ENCODE results near the gene SCT. TPM values are rescaled to one million over a fixed set of nuclear protein-coding genes. Genes with fewer than 3 reads are reported as not detected.

Gene SCT
- total RNA-seq, 1 experiment from 2014 or later, result not detected

DNA sequence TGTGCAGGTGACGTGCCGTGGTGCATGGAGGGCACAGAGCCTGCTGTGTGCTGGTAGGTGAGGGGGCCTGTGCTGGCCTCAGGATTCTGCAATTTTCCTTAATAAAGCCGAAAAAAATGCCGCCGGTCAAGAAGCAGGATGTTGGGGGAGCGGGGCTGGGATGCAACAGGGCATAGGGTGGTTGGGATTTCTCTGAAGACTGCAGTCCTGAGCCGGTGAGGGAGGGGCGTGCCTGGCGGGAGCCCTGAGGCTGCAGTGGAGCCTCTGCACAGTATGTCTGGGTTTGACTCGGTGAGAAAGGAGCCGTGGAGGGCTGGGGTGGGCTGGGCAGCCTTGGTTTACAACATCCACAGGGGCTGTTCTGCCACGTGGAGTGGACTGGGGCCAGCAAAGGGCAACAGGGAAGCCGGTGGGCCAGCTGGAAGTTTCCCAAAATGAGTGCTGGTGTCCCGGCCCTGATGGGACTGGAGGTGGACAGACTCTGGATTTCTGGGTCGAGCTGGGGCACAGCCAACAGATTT, 3.6 kb downstream of the SCT start:
- no peak for DNase-seq (ENCODE audit: low spot score)

DNA sequence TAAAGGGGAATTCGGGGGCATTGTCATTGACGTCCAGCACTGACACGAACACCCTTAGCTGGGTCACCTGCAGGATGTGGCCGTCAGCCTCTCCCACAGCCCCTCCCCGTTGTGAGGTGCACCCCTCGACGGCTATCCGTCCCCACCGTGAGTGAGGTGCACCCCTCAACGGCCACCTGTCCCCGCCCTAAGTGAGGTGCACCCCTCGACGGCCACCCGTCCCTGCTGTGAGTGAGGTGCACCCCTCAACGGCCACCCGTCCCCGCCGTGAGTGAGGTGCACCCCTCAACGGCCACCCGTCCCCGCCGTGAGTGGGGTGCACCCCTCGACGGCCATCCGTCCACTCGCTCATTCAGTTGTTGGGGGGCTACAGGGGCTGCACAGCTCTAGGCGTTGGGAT, 5.1 kb downstream of the SCT start:
- no peak for DNase-seq (ENCODE audit: low spot score)

DNA sequence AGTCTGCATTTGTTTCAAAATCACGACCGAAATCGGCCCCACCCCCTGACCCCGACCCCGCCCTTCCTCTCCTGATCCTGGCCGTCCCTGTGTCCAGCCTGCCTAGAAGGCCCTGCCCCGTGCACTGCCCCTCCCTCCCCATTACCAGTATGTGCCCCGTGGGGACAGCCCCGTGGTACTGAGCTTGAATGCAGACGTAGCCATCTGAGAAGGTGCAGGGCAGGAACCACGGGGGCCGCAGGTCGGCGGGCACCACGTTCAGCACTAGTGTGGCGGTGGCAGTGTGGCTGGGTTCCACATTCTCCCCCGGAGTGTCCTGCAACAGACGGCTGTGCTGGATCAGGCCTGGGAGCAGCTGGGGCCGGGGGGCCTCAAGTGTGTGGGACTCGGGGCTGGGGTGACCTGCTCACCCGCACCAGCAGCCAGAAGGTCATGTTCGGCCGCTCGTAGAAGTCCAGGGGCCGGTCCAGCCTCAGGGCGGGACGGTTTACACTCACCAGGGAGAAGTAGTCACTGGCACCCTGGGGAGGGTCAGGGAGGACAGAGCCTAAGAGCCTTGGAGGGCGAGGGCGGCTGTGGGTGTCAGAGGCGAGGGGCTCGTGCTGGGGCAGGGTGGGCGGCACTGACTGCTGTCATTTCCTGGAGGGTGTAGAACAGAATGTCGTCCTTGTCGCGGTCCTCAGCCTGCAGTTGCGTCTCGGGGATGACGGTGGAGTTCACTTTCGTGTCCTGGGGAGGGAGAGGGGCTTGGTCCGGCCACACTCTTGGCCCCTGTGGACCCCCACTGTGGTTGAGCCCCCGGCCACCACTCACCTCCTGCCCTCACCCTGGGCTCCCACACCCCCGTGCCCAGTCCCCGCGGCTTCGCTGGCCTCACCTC, 5.8 kb downstream of the SCT start:
- DNase-seq (ENCODE audit: low spot score), result no peak

GRCh38 chr11:620201-620600, 6.8 kb downstream of the SCT start:
- DNase-seq (ENCODE audit: low spot score), result no peak

GRCh38 chr11:619628-620050, 7.3 kb downstream of the SCT start:
- no peak for DNase-seq (ENCODE audit: low spot score)

DNA sequence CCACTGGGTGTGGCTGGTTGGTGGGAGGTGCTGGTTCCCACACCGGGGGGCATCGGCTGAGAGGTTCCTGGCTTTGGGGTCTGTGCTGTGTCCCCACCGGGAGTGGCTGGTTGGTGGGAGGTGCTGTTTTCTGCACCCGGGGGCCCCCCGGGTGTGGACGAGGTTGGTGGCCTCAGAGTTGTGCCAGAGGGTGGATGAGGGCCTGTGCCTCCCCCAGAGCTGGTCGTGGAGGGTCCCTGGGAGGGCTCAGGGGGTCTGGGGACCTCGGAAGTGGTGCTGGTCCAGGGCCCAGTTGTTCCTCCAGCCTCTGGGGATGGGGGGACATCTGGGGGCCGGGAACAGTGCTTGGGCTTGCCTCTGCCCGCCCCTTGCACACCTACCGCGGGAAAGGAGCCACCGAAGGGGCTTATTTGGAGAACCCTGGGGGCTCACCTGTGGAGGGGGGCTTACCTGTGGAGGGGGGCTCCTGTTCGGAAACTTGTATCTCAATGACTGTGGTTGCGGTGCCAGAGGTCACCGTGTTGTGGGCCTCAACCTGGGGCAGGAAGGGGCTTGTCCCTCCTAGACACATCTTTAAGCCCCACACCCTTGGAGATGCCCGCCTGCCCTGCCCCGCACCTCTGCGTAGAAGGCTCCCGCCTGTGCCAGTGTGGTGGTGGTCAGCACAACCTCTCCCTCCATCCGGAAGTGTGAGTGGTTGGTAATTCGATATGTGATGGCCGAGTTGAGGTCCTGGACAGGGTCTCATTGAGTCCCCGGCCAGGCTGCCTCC, 7.9 kb downstream of the SCT start:
- DNase-seq (ENCODE audit: low spot score), result no peak

DNA sequence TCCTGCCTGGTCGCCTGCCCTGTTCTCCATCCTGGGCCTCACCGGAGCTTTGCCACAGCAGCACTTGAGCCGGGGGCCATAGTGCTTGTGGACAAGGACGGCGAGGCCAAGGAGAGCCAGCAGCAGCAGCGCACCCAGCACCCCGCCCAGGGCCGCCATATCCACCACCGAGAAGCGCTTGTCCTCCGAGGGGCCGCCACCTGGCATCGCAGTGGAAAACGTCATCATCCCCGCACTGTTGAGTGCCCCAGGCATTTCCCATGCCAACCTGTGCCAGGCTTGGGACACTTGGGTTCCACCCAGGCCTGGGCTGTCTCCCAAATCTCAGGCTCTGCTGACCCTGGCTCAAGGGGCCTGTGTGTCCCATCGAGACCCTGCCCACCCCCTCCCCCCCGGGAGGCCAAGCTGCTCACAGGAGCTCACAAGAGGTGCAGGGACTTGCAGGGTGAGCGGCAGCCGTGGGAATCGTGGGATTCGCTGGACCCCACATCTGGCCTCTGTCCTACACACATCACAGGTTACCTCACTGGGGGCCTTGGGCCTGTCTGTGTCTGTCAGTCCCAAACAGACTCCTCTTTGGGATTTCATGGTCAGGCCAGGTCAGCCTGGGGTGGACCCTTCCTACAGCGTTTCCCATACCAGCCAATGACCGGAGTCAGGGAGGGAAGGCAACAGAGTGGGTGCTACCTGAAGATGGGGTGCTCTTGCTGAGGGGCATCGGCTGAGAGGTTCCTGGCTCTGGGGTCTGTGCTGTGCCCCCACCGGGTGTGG, 8.9 kb downstream of the SCT start:
- DNase-seq (ENCODE audit: low spot score), result no peak

GRCh38 chr11:617199-617911, 9.6 kb downstream of the SCT start:
- no peak for DNase-seq (ENCODE audit: low spot score)

- DNase-seq (ENCODE audit: low spot score), result no peak
Measured at GRCh38 chr11:616320-617198, 10.4 kb downstream of the SCT start.

- peak; percentile 98 for DNase-seq (ENCODE audit: low spot score)
Measured at GRCh38 chr11:615504-616319, 11.3 kb downstream of the SCT start, which contains the start of gene IRF7. Gene IRF7, minus strand, starts transcription at chr11:615950. Its CDS starts 586 bp downstream, at chr11:615364.

GRCh38 chr11:614623-615503, 12.1 kb downstream of the SCT start:
- DNase-seq (ENCODE audit: low spot score), result peak; percentile 83

GRCh38 chr11:614021-614622, 12.9 kb downstream of the SCT start:
- no peak for DNase-seq (ENCODE audit: low spot score)

- DNase-seq (ENCODE audit: low spot score), result peak; percentile 91
Measured at GRCh38 chr11:613369-613968, 13.5 kb downstream of the SCT start.

- no peak for DNase-seq (ENCODE audit: low spot score)
Measured at GRCh38 chr11:612961-613300, 14.1 kb downstream of the SCT start.

- DNase-seq (ENCODE audit: low spot score), result peak; percentile 83
Measured at GRCh38 chr11:612201-612960, 14.6 kb downstream of the SCT start.
